DOHH2 (cell line): Measurements from ENCODE around the gene BIRC7.

Experiments used
- H3F3A ChIP-seq: fragments of 200-600 bp; sonication (generic), shearing (Covaris generic); 2 replicates; pipeline ENCODE4 v1.6.0; 2016; ENCODE audit warnings: antibody characterized with exemption, mild to moderate bottlenecking; ENCODE audit not compliant: control insufficient read depth, insufficient read depth
- H3K27ac ChIP-seq: fragments of 200-600 bp; sonication (generic); 2 replicates; pipeline ENCODE4 v1.5.1; 2014; ENCODE audit warnings: low read depth, mild to moderate bottlenecking, low read length, moderate library complexity
- H3K27me3 ChIP-seq: fragments of 200-600 bp; sonication (generic); 2 replicates; pipeline ENCODE4 v1.6.1; 2014; ENCODE audit warnings: mild to moderate bottlenecking, low read length, mixed read lengths; ENCODE audit not compliant: control insufficient read depth
- H3K36me3 ChIP-seq: fragments of 200-600 bp; sonication (generic); 2 replicates; pipeline ENCODE4 v1.6.1; 2014; ENCODE audit warnings: mild to moderate bottlenecking, low read length, moderate library complexity, mixed read lengths; ENCODE audit not compliant: control insufficient read depth
- H3K4me1 ChIP-seq: fragments of 200-600 bp; sonication (generic); 2 replicates; pipeline ENCODE4 v1.6.1; 2014; ENCODE audit warnings: mild to moderate bottlenecking, low read length, mixed read lengths; ENCODE audit not compliant: control insufficient read depth
- H3K4me2 ChIP-seq: fragments of 200-600 bp; sonication (generic); 2 replicates; pipeline ENCODE4 v1.6.0; 2014; ENCODE audit warnings: mild to moderate bottlenecking, low read length, moderate library complexity
- H3K4me3 ChIP-seq: fragments of 200-600 bp; sonication (generic); 2 replicates; pipeline ENCODE4 v1.5.1; 2014; ENCODE audit warnings: mild to moderate bottlenecking, low read length, mixed read lengths
- H3K79me2 ChIP-seq: fragments of 200-600 bp; sonication (generic); 2 replicates; pipeline ENCODE4 v1.6.1; 2014; ENCODE audit warnings: mild to moderate bottlenecking, low read length, mixed read lengths; ENCODE audit not compliant: control insufficient read depth
- H3K9me2 ChIP-seq: fragments of 200-600 bp; sonication (generic); replicated peaks from 2 replicates; pipeline ENCODE4 v1.6.1; 2014; ENCODE audit warnings: mild to moderate bottlenecking, low read length, mixed read lengths; ENCODE audit not compliant: control insufficient read depth
- H3K9me3 ChIP-seq: fragments of 200-600 bp; sonication (generic); 2 replicates; pipeline ENCODE4 v1.6.1; 2014; ENCODE audit warnings: antibody characterized with exemption, low read length, mixed read lengths; ENCODE audit not compliant: control insufficient read depth, insufficient read depth
- H4K20me1 ChIP-seq: fragments of 200-600 bp; sonication (generic); 2 replicates; pipeline ENCODE4 v1.6.0; 2014; ENCODE audit warnings: low read depth, mild to moderate bottlenecking, antibody characterized with exemption, low read length, moderate library complexity; ENCODE audit not compliant: control insufficient read depth, insufficient read depth
- CTCF ChIP-seq: fragments of 200-600 bp; sonication (generic); IDR thresholded peaks from one replicate; pipeline ENCODE4 v1.5.1; 2014; ENCODE audit warnings: antibody characterized with exemption, mild to moderate bottlenecking, low read depth, low read length; ENCODE audit not compliant: poor library complexity, severe bottlenecking
- EZH2phosphoT487 ChIP-seq: fragments of 200-600 bp; sonication (generic); IDR thresholded peaks from 2 replicates; pipeline ENCODE4 v1.6.1; 2017; ENCODE audit warnings: borderline replicate concordance, mild to moderate bottlenecking, antibody characterized with exemption, low read length, moderate library complexity, mixed read lengths

The BIRC7 gene

GRCh38 chr20:63224412-63225081, 11.2 kb upstream of the BIRC7 start:
- H3F3A ChIP-seq = no peaks in the 10 kb centered on the region
- H4K20me1 ChIP-seq = no peaks in the 10 kb centered on the region
- H3K27me3 ChIP-seq = no peaks in the 10 kb centered on the region
- H3K27ac ChIP-seq = no peak overlapping the region
- H3K79me2 ChIP-seq = no peaks in the 10 kb centered on the region
- H3K36me3 ChIP-seq = no peaks in the 10 kb centered on the region
- no peak overlapping the region for H3K4me2 ChIP-seq
- no peak overlapping the region for H3K4me3 ChIP-seq
- H3K4me1 ChIP-seq = no peaks in the 10 kb centered on the region
- no peaks in the 10 kb centered on the region for H3K9me2 ChIP-seq
- no peaks in the 10 kb centered on the region for H3K9me3 ChIP-seq
- TF ChIP-seq CTCF (no peak), EZH2phosphoT487 (no peak)

- H3K79me2 ChIP-seq = no peaks in the 10 kb centered on the region
- no peak overlapping the region for H3K27ac ChIP-seq
- no peaks in the 10 kb centered on the region for H3K9me3 ChIP-seq
- no peaks in the 10 kb centered on the region for H3K9me2 ChIP-seq
- H4K20me1 ChIP-seq = no peaks in the 10 kb centered on the region
- H3K4me2 ChIP-seq = no peak overlapping the region
- no peaks in the 10 kb centered on the region for H3K36me3 ChIP-seq
- H3K4me3 ChIP-seq = no peak overlapping the region
- H3K27me3 ChIP-seq = no peaks in the 10 kb centered on the region
- no peaks in the 10 kb centered on the region for H3K4me1 ChIP-seq
- TF ChIP-seq EZH2phosphoT487 (no peak), CTCF (no peak)
- H3F3A ChIP-seq = no peaks in the 10 kb centered on the region
Measured at GRCh38 chr20:63225082-63225454, 10.6 kb upstream of the BIRC7 start.

GRCh38 chr20:63226042-63226943, 9.4 kb upstream of the BIRC7 start:
- H3F3A ChIP-seq = no peaks in the 10 kb centered on the region
- no peaks in the 10 kb centered on the region for H3K4me1 ChIP-seq
- no peaks in the 10 kb centered on the region for H3K36me3 ChIP-seq
- H3K9me3 ChIP-seq = no peaks in the 10 kb centered on the region
- H3K4me2 ChIP-seq = no peak overlapping the region
- no peak overlapping the region for H3K4me3 ChIP-seq
- H3K79me2 ChIP-seq = no peaks in the 10 kb centered on the region
- H3K27me3 ChIP-seq = peaks cover 12% of the 10 kb centered on the region
- H3K27ac ChIP-seq = no peak overlapping the region
- H4K20me1 ChIP-seq = no peaks in the 10 kb centered on the region
- TF ChIP-seq EZH2phosphoT487 = no peak
- no peak for TF ChIP-seq CTCF
- no peaks in the 10 kb centered on the region for H3K9me2 ChIP-seq
